Ectodermal cell (in vitro differentiated cells): Measurements from ENCODE around the gene ELMO1.

Source experiments
- H3K27ac ChIP-seq: 2 replicates; pipeline ENCODE4 v1.7.0; 2013; ENCODE audit warnings: mild to moderate bottlenecking, low read depth, low read length; ENCODE audit not compliant: insufficient read depth, poor library complexity, severe bottlenecking
- H3K27me3 ChIP-seq: 2 replicates; pipeline ENCODE4 v1.7.0; 2013; ENCODE audit warnings: mild to moderate bottlenecking, low read length; ENCODE audit not compliant: insufficient read depth, control insufficient read depth, poor library complexity, severe bottlenecking
- H3K36me3 ChIP-seq: one replicate; pipeline ENCODE4 v1.7.0; 2013; ENCODE audit warnings: low read length; ENCODE audit not compliant: control insufficient read depth, insufficient read depth
- H3K4me1 ChIP-seq: one replicate; pipeline ENCODE4 v1.7.0; 2013; ENCODE audit warnings: low read length; ENCODE audit not compliant: control insufficient read depth, insufficient read depth
- H3K4me3 ChIP-seq: 2 replicates; pipeline ENCODE4 v1.7.0; 2013; ENCODE audit warnings: low read depth, low read length, control low read depth; ENCODE audit not compliant: insufficient read depth
- H3K9me3 ChIP-seq: 2 replicates; pipeline ENCODE4 v1.7.0; 2013; ENCODE audit warnings: mild to moderate bottlenecking, low read length, moderate library complexity; ENCODE audit not compliant: control insufficient read depth
- WGBS, 2 experiments: methylation state at CpG; one replicate each; pipeline ENCODE4 v1.1.7; 2013; ENCODE audit warnings: missing lambda C conversion rate in 2 of 2; 5-methylcytosine and 5-hydroxymethylcytosine counted together

The ELMO1 gene

GRCh38 chr7:36865019-36865418 lies 583.6 kb downstream of the ELMO1 start:
- Histone ChIP-seq H3K4me1 (no peaks in the 10 kb centered on the region), H3K36me3 (no peaks in the 10 kb centered on the region), H3K4me3 (no peak overlapping the region), H3K27me3 (no peaks in the 10 kb centered on the region), H3K27ac (no peak overlapping the region), H3K9me3 (no peaks in the 10 kb centered on the region)
- WGBS, 2 experiments, result 93 to 96% methylated on average over 3 of the region's 3 CpGs

- WGBS, 2 experiments, result 88 to 90% methylated on average over 10 of the region's 10 CpGs
- Histone ChIP-seq H3K36me3 (no peaks in the 10 kb centered on the region), H3K27me3 (no peaks in the 10 kb centered on the region), H3K4me1 (no peaks in the 10 kb centered on the region), H3K9me3 (no peaks in the 10 kb centered on the region), H3K27ac (no peak overlapping the region), H3K4me3 (no peak overlapping the region)
These were observed 584.6 kb downstream of the ELMO1 start for GRCh38 chr7:36863901-36864701.

GRCh38 chr7:36862771-36863261 lies 585.8 kb downstream of the ELMO1 start:
- 83% methylated on average over 4 of the region's 4 CpGs for WGBS, 2 experiments
- Histone ChIP-seq H3K4me1 (no peaks in the 10 kb centered on the region), H3K4me3 (no peak overlapping the region)

GRCh38 chr7:36861656-36862055 lies 587.0 kb downstream of the ELMO1 start:
- Histone ChIP-seq H3K27me3 (no peaks in the 10 kb centered on the region), H3K36me3 (no peaks in the 10 kb centered on the region), H3K9me3 (no peaks in the 10 kb centered on the region), H3K4me1 (no peaks in the 10 kb centered on the region), H3K4me3 (no peak overlapping the region), H3K27ac (no peak overlapping the region)
- 92 to 95% methylated on average over 11 of the region's 11 CpGs for WGBS, 2 experiments

More at GRCh38 chr7:36862771-36863261, 585.8 kb downstream of the ELMO1 start:
- no peaks in the 10 kb centered on the region for H3K36me3 ChIP-seq
- H3K27me3 ChIP-seq, result no peaks in the 10 kb centered on the region
- H3K9me3 ChIP-seq, result no peaks in the 10 kb centered on the region
- no peak overlapping the region for H3K27ac ChIP-seq

GRCh38 chr7:36860681-36861080 lies 588.0 kb downstream of the ELMO1 start:
- Histone ChIP-seq H3K27me3 (no peaks in the 10 kb centered on the region), H3K4me1 (no peaks in the 10 kb centered on the region), H3K4me3 (no peak overlapping the region), H3K9me3 (no peaks in the 10 kb centered on the region), H3K36me3 (no peaks in the 10 kb centered on the region), H3K27ac (no peak overlapping the region)
- 95 to 100% methylated on average over 1 of the region's 2 CpGs for WGBS, 2 experiments

GRCh38 chr7:36855330-36855729 lies 593.3 kb downstream of the ELMO1 start:
- H3K4me1 ChIP-seq, result no peaks in the 10 kb centered on the region
- H3K27me3 ChIP-seq, result no peaks in the 10 kb centered on the region
- no peaks in the 10 kb centered on the region for H3K9me3 ChIP-seq
- WGBS, 2 experiments, result 96% methylated on average over 15 of the region's 15 CpGs
- H3K36me3 ChIP-seq, result no peaks in the 10 kb centered on the region
- no peak overlapping the region for H3K4me3 ChIP-seq
- H3K27ac ChIP-seq, result no peak overlapping the region

- Histone ChIP-seq H3K9me3 (no peaks in the 10 kb centered on the region), H3K36me3 (no peaks in the 10 kb centered on the region), H3K4me3 (no peak overlapping the region), H3K27ac (no peak overlapping the region), H3K4me1 (no peaks in the 10 kb centered on the region), H3K27me3 (no peaks in the 10 kb centered on the region)
- WGBS, 2 experiments, result 95% methylated on average over 9 of the region's 9 CpGs
These were observed 594.0 kb downstream of the ELMO1 start for GRCh38 chr7:36854652-36855051.

- Histone ChIP-seq H3K27ac (no peak overlapping the region), H3K9me3 (no peaks in the 10 kb centered on the region), H3K4me1 (no peaks in the 10 kb centered on the region), H3K27me3 (no peaks in the 10 kb centered on the region), H3K4me3 (no peak overlapping the region), H3K36me3 (no peaks in the 10 kb centered on the region)
- WGBS, 2 experiments, result 100% methylated on average over 1 of the region's 1 CpG; no CpG with 5 or more reads in 1 of the 2 experiments
These were observed 595.7 kb downstream of the ELMO1 start for GRCh38 chr7:36852931-36853330.

- H3K36me3 ChIP-seq, result no peaks in the 10 kb centered on the region
- H3K9me3 ChIP-seq, result no peaks in the 10 kb centered on the region
- no peak overlapping the region for H3K27ac ChIP-seq
- 75 to 81% methylated on average over 5 of the region's 5 CpGs for WGBS, 2 experiments
- H3K4me1 ChIP-seq, result no peaks in the 10 kb centered on the region
- no peak overlapping the region for H3K4me3 ChIP-seq
- H3K27me3 ChIP-seq, result no peaks in the 10 kb centered on the region
These were observed 596.6 kb downstream of the ELMO1 start for GRCh38 chr7:36852017-36852416.

- 83% methylated on average over 3 of the region's 3 CpGs; no CpG with 5 or more reads in 1 of the 2 experiments for WGBS, 2 experiments
- H3K9me3 ChIP-seq, result no peaks in the 10 kb centered on the region
These were observed 597.3 kb downstream of the ELMO1 start for GRCh38 chr7:36851382-36851781.

More at GRCh38 chr7:36851382-36851781, 597.3 kb downstream of the ELMO1 start:
- no peak overlapping the region for H3K27ac ChIP-seq
- no peak overlapping the region for H3K4me3 ChIP-seq
- no peaks in the 10 kb centered on the region for H3K27me3 ChIP-seq
- no peaks in the 10 kb centered on the region for H3K4me1 ChIP-seq
- H3K36me3 ChIP-seq, result no peaks in the 10 kb centered on the region
